ENCODE measurements around the gene ZDHHC19. TPM values are rescaled to one million over a fixed set of nuclear protein-coding genes. Genes with fewer than 3 reads are reported as not detected.
"Not testable (repeated sequence)": the region's sequence is repeated elsewhere in the genome, so short reads cannot be mapped to it uniquely, and the experiment has no call there.

ZDHHC19 gene
- total RNA-seq, 1 donor from 2014 or later: not detected

DNA sequence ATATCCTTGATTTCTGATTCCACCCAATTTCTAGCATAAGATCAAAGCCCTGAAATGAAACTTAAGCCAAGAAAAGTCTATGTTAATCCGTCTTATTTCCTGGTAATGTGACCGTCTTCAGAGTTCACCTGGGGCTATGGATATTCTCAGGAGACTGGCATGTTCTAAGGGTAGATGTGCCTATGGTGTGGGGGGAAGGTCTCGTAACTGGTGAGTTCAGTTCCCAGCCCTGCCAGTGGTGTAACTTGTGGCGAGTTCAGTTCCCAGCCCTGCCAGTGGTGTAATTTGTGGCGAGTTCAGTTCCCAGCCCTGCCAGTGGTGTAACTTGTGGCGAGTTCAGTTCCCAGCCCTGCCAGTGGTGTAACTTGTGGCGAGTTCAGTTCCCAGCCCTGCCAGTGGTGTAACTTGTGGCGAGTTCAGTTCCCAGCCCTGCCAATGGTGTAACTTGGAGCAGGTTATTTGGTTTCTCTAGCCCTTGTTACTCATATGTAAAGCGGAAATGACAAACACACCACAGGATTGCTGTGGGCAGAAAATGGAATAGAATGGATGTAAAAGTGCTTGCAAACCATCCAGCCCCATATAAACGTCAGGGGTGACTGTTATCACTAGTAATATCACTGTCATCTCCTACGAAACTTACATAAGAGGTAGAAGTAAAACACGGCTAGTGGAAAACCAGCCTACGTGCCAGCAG lies 35.6 kb upstream of the ZDHHC19 start:
- Histone ChIP-seq H3K36me3 (peaks cover 0 to 30% of the 10 kb centered on the region in 2 donors), H3K4me3 (no peak overlapping the region), H3K9me3 (no peaks in the 10 kb centered on the region), H3K27ac (no peak overlapping the region), H3K4me1 (no peaks in the 10 kb centered on the region), H3K27me3 (no peaks in the 10 kb centered on the region)
- TF ChIP-seq POLR2A (IDR thresholded peaks at IDR 0.05) (no peak), POLR2AphosphoS5 (IDR thresholded peaks at IDR 0.05; ENCODE audit: insufficient read depth in 1 of 2, low read depth in 1 of 2) (no peak)
- TF ChIP-seq, protein P1, sequence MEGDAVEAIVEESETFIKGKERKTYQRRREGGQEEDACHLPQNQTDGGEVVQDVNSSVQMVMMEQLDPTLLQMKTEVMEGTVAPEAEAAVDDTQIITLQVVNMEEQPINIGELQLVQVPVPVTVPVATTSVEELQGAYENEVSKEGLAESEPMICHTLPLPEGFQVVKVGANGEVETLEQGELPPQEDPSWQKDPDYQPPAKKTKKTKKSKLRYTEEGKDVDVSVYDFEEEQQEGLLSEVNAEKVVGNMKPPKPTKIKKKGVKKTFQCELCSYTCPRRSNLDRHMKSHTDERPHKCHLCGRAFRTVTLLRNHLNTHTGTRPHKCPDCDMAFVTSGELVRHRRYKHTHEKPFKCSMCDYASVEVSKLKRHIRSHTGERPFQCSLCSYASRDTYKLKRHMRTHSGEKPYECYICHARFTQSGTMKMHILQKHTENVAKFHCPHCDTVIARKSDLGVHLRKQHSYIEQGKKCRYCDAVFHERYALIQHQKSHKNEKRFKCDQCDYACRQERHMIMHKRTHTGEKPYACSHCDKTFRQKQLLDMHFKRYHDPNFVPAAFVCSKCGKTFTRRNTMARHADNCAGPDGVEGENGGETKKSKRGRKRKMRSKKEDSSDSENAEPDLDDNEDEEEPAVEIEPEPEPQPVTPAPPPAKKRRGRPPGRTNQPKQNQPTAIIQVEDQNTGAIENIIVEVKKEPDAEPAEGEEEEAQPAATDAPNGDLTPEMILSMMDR (IDR thresholded peaks at IDR 0.05): no peak
- no peak for DNase-seq (ENCODE audit: extremely low spot score in 2 of 2)
- intact Hi-C loops (cut with DNase I): no loop called here

DNA sequence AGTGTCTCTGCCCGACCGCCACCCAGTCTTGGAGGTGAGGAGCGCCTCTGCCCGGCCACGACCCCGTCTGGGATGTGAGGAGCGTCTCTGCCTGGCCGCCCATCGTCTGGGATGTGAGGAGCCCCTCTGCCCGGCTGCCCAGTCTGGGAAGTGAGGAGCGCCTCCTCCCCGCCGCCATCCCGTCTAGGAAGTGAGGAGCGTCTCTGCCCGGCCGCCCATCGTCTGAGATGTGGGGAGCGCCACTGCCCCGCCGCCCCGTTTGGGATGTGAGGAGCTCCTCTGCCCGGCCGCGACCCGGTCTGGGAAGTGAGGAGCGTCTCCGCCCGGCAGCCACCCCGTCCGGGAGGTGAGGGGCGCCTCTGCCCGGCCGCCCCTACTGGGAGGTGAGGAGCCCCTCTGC lies 33.0 kb upstream of the ZDHHC19 start:
- DNase-seq (ENCODE audit: extremely low spot score in 2 of 2); H3K4me1 ChIP-seq; intact Hi-C loops (cut with DNase I); H3K27ac ChIP-seq; H3K9me3 ChIP-seq; H3K4me3 ChIP-seq; H3K27me3 ChIP-seq: not testable (repeated sequence)
- H3K36me3 ChIP-seq: peaks cover 0 to 53% of the 10 kb centered on the region in 2 donors

DNA sequence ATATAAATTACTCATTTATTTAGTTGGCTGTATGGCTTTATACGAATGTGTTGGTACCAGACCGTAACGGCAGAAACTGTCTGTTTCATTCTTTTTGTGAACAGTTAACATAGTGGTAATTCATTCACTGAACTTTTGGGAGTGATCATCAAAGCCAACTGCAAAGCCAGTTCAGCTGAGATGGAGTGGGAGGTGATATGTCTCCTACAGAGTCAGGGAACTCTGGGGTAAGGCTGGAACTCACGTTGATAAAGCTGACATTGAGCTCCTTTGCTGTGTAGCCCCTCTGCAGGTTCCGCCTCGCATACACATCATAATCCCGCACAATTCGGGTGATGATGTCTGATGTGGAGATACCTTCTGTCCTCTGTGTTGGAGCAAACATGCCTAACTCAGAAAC lies 30.5 kb upstream of the ZDHHC19 start:
- Histone ChIP-seq H3K4me1 (no peaks in the 10 kb centered on the region), H3K4me3 (no peak overlapping the region), H3K27me3 (no peaks in the 10 kb centered on the region), H3K9me3 (no peaks in the 10 kb centered on the region), H3K27ac (no peak overlapping the region), H3K36me3 (peaks cover 0 to 64% of the 10 kb centered on the region in 2 donors)
- no peak for TF ChIP-seq POLR2A (IDR thresholded peaks at IDR 0.05)
- no peak for DNase-seq (ENCODE audit: extremely low spot score in 2 of 2)
- intact Hi-C loops (cut with DNase I): no loop called here

DNA sequence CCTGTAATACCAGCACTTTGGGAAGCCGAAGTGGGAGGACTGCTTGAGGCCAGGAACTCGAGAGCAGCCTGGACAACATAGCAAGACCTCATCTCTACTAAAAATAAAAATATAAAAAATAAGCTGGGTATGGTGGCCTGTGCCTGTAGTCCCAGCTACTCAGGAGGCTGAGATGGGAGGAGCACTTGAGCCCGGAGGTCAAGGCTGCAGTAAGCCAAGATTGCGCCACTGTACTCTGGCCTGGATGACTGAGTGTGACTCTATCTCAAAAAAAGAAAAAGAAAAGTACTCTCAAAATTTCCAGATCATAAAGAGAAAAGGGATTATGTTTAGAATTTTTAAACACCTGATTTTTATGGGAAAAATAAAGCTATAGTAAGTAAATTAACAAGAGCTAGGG lies 29.2 kb upstream of the ZDHHC19 start:
- no peak for DNase-seq (ENCODE audit: extremely low spot score in 2 of 2)
- Histone ChIP-seq H3K4me3 (no peak overlapping the region), H3K9me3 (no peaks in the 10 kb centered on the region), H3K36me3 (peaks cover 0 to 62% of the 10 kb centered on the region in 2 donors), H3K27me3 (no peaks in the 10 kb centered on the region), H3K27ac (no peak overlapping the region), H3K4me1 (no peaks in the 10 kb centered on the region)
- intact Hi-C loops (cut with DNase I): no loop called here
- TF ChIP-seq, protein P1 (IDR thresholded peaks at IDR 0.05): no peak
- TF ChIP-seq POLR2AphosphoS5 (IDR thresholded peaks at IDR 0.05; ENCODE audit: insufficient read depth in 1 of 2, low read depth in 1 of 2) (no peak), POLR2A (IDR thresholded peaks at IDR 0.05) (no peak)

DNA sequence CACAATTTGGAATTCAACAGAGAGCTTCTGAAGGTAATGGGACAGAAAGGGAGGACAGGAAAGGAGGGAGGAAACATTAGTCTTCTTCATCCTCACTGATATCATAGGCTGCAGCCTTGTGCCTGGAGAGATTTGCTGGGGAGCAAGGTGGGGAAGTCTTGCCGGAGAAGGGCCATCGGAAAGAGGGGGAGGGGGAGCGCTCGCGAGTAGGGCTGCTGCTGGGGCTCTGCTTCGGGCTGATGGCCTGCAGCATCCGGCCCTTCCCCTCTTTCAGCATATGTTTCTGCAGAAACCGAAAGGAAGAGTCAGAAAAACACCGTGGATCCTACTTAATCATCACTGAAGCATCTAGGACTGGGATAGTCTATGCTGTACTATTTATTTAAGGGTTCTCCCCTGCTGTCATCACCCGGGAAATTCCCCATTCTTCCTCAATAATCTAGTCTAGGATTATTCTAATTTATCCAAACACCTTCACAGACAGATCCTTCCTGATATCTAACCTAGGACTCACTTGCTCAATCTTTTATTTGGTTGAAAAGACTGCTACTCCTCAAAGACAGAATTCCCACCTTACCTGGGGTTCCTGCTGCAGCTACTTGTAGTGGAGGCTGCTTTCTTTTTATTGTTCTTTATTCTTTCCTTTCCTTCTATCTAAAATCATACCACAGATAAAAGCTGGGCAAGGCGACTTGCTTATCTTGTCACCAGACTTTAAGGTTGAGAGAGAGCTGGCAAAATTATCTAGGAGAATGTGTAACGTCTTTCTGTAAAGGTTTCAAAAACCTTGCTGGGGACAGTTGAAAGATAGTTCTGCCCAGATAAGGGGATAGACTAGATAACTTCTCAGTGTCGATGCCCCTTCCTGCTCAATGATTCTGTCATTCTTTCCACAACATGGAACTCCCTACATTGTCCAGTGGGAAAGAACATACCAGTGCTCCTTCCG lies 27.7 kb upstream of the ZDHHC19 start:
- H3K9me3 ChIP-seq: no peaks in the 10 kb centered on the region
- TF ChIP-seq, protein P1 (IDR thresholded peaks at IDR 0.05): no peak
- TF ChIP-seq POLR2A (IDR thresholded peaks at IDR 0.05) (no peak), POLR2AphosphoS5 (IDR thresholded peaks at IDR 0.05; ENCODE audit: insufficient read depth in 1 of 2, low read depth in 1 of 2) (no peak)
- intact Hi-C loops (cut with DNase I): no loop called here
- no peak for DNase-seq (ENCODE audit: extremely low spot score in 2 of 2)
- peaks cover 0 to 62% of the 10 kb centered on the region in 2 donors for H3K36me3 ChIP-seq
- H3K4me3 ChIP-seq: no peak overlapping the region
- no peaks in the 10 kb centered on the region for H3K4me1 ChIP-seq
- no peaks in the 10 kb centered on the region for H3K27me3 ChIP-seq
- H3K27ac ChIP-seq: no peak overlapping the region

DNA sequence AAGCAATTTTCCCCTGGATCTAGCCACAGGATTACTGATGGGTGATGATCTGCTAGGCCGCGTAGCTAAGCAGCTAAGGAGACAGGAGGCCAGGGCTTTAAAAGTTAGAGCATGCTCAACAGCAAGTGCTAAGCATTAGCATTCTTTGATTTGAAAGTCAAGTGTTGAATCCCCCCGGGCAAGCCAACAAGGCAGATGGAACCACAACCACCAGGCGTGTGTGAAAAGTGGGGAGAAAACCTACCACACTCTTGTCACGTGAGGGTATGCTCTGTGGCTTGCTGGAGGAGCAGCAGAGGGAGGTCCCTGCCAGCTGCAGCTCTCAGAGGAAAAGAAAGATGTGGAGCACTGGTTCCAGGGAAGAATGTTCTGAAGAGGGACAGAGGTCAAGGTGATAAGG lies 26.0 kb upstream of the ZDHHC19 start:
- Histone ChIP-seq H3K27me3 (no peaks in the 10 kb centered on the region), H3K4me1 (no peaks in the 10 kb centered on the region), H3K27ac (no peak overlapping the region), H3K9me3 (no peaks in the 10 kb centered on the region), H3K4me3 (no peak overlapping the region), H3K36me3 (peaks cover 0 to 55% of the 10 kb centered on the region in 2 donors)
- TF ChIP-seq POLR2A (IDR thresholded peaks at IDR 0.05) (no peak), POLR2AphosphoS5 (IDR thresholded peaks at IDR 0.05; ENCODE audit: insufficient read depth in 1 of 2, low read depth in 1 of 2) (no peak)
- TF ChIP-seq, protein P1 (IDR thresholded peaks at IDR 0.05): no peak
- intact Hi-C loops (cut with DNase I): no loop called here
- no peak for DNase-seq (ENCODE audit: extremely low spot score in 2 of 2)

Data from vagina (tissue), 2 donors.